SU-DHL-6 (cell line): ENCODE results near the gene ICA1.

Source experiments
- H2AFZ ChIP-seq: fragments of 200-600 bp; sonication (generic); 2 replicates; pipeline ENCODE4 v1.6.1; 2014; ENCODE audit warnings: low read depth, mild to moderate bottlenecking, moderate library complexity, mixed read lengths, antibody characterized with exemption, low read length; ENCODE audit not compliant: severe bottlenecking
- H3F3A ChIP-seq: fragments of 200-600 bp; shearing (Covaris generic); 2 replicates; pipeline ENCODE4 v1.6.0; 2016; ENCODE audit warnings: antibody characterized with exemption, mild to moderate bottlenecking; ENCODE audit not compliant: insufficient read depth
- H3K27ac ChIP-seq: fragments of 200-600 bp; sonication (generic); 2 replicates; pipeline ENCODE4 v1.5.1; 2016; ENCODE audit warnings: low read depth, mild to moderate bottlenecking, low read length, moderate library complexity, mixed read lengths
- H3K27me3 ChIP-seq: fragments of 200-600 bp; sonication (generic), shearing (Covaris generic); 2 replicates; pipeline ENCODE4 v1.6.0; 2014; ENCODE audit warnings: mild to moderate bottlenecking, low read length
- H3K36me3 ChIP-seq: fragments of 200-600 bp; sonication (generic); 2 replicates; pipeline ENCODE4 v1.6.1; 2014; ENCODE audit warnings: mild to moderate bottlenecking, low read length, mixed read lengths
- H3K4me2 ChIP-seq: fragments of 300-600, 200-600 bp; shearing (Covaris generic), sonication (generic); 2 replicates; pipeline ENCODE4 v1.6.0; 2014; ENCODE audit warnings: low read length, low read depth, mild to moderate bottlenecking; ENCODE audit not compliant: poor library complexity, severe bottlenecking
- H3K4me3 ChIP-seq: fragments of 200-600 bp; sonication (generic); 2 replicates; pipeline ENCODE4 v1.5.1; 2014; ENCODE audit warnings: antibody characterized with exemption, low read length, mild to moderate bottlenecking, mixed read lengths; ENCODE audit not compliant: insufficient read depth, poor library complexity, severe bottlenecking
- H3K79me2 ChIP-seq: fragments of 200-600 bp; sonication (generic); 2 replicates; pipeline ENCODE4 v1.6.1; 2014; ENCODE audit warnings: mild to moderate bottlenecking, low read length, moderate library complexity; ENCODE audit not compliant: insufficient read depth
- H3K9ac ChIP-seq: fragments of 200-600 bp; sonication (generic); 2 replicates; pipeline ENCODE4 v1.7.0; 2014; ENCODE audit warnings: mild to moderate bottlenecking, low read length
- H3K9me2 ChIP-seq: fragments of 200-600 bp; sonication (generic); replicated peaks from 2 replicates; pipeline ENCODE4 v1.6.1; 2014; ENCODE audit warnings: low read length; ENCODE audit not compliant: insufficient read depth
- H3K9me3 ChIP-seq: fragments of 200-600 bp; sonication (generic); 2 replicates; pipeline ENCODE4 v1.6.1; 2014; ENCODE audit warnings: low read length, mixed read lengths; ENCODE audit not compliant: insufficient read depth
- H4K20me1 ChIP-seq: fragments of 200-600 bp; sonication (generic); 2 replicates; pipeline ENCODE4 v1.6.1; 2014; ENCODE audit warnings: low read depth, mild to moderate bottlenecking, antibody characterized with exemption, low read length, moderate library complexity, mixed read lengths
- EZH2phosphoT487 ChIP-seq: fragments of 200-600 bp; sonication (generic), shearing (Covaris generic); conservative IDR thresholded peaks from 2 replicates; pipeline ENCODE4 v1.6.1; 2018; ENCODE audit warnings: mild to moderate bottlenecking, antibody characterized with exemption, low read length, moderate library complexity, mixed read lengths
- TF ChIP-seq, protein P1 (sequence below): fragments of 200-600 bp; sonication (generic); IDR thresholded peaks from one replicate; pipeline ENCODE4 v1.5.1; 2017; ENCODE audit warnings: antibody characterized with exemption, mild to moderate bottlenecking, low read length, moderate library complexity; ENCODE audit not compliant: insufficient read depth, poor library complexity, severe bottlenecking

Gene ICA1

DNA sequence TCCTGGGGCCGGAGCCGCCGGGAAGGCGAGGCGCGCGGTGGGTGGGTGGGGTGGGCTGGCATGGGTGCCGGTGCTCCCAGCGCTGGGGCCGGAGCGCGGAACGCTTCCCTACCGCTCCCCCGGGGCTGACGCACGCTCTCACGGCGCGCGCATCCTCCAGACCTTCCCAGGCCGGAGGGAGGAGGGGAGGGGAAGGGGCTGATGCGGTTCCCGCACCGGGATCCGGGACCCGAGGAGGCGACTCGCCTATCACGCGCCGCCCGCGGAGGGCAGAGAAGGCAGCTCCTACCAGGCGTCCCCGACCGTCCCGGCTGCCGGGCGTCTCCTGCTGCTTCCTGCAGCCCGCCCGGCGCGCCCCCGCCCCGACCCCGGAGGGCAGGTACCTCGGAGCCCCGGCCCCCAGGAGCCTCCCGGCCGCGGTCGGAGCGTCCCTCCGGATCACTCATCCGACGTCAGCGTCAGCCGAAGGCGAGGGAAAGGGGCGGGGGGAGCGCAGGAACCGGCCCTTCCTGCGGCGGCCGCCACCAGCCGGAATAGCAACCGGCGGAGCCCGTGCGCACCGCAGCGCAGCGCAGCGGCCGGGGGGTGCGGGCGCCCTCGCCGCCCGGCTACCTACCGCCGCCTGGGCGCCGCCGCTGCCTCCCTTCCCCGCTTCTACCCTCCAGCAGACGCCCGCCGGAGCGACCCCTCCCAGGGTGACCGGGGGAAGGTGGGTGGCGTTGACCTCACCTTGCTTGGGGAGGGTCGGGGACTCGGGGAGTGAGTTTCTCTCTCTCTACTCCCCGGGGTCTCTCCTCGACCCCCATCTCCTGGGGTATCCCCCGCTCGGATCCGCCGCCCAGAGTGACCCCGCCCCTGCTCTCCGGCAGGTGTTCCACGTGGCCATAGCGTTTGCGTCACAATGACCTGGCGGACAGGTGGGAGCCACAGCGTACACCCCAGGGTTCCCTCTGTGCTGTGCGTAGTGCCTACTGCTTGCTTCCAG lies at the start of gene ICA1:
ICA1 (minus strand) TSS at position 457 of the 985 bp plus-strand sequence. CDS start 26,241 bp downstream, outside the sequence.
- Histone ChIP-seq H4K20me1 (no peaks in the 10 kb centered on the region), H3K9ac (no peak within 1 kb of the TSS), H3K27me3 (no peaks in the 10 kb centered on the region), H2AFZ (no peak within 1 kb of the TSS), H3K27ac (no peak within 1 kb of the TSS), H3F3A (no peaks in the 10 kb centered on the region), H3K9me3 (no peaks in the 10 kb centered on the region), H3K9me2 (no peaks in the 10 kb centered on the region), H3K4me2 (peak within 1 kb of the TSS; percentile 22), H3K4me3 (no peak within 1 kb of the TSS), H3K79me2 (no peaks in the 10 kb centered on the region), H3K36me3 (no peaks in the 10 kb centered on the region)
- TF ChIP-seq, protein P1, sequence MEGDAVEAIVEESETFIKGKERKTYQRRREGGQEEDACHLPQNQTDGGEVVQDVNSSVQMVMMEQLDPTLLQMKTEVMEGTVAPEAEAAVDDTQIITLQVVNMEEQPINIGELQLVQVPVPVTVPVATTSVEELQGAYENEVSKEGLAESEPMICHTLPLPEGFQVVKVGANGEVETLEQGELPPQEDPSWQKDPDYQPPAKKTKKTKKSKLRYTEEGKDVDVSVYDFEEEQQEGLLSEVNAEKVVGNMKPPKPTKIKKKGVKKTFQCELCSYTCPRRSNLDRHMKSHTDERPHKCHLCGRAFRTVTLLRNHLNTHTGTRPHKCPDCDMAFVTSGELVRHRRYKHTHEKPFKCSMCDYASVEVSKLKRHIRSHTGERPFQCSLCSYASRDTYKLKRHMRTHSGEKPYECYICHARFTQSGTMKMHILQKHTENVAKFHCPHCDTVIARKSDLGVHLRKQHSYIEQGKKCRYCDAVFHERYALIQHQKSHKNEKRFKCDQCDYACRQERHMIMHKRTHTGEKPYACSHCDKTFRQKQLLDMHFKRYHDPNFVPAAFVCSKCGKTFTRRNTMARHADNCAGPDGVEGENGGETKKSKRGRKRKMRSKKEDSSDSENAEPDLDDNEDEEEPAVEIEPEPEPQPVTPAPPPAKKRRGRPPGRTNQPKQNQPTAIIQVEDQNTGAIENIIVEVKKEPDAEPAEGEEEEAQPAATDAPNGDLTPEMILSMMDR, result no peak
- TF ChIP-seq EZH2phosphoT487, result no peak

DNA sequence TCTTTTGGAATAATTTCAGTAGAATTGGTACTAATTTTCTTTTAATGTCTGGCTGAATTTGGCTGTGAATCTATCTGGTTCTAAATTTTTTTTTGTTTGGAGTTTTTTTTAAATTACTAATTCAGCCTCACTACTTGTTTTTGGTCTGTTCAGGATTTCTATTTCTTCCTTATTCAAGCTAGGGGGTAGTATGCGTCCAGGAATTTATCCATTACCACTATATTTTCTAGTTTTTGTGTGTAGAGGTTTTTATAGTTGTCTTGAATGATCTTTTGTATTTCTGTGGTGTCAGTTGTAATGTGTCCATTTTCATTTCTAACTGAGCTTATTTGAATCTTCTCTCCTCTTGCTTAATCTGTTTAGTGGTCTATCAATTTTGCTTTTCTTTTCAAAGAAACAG lies 48.9 kb upstream of the ICA1 start:
- TF ChIP-seq, protein P1, result no peak
- no peak for TF ChIP-seq EZH2phosphoT487
- no peak overlapping the region for H2AFZ ChIP-seq
- H3K27me3 ChIP-seq, result no peaks in the 10 kb centered on the region
- H3K36me3 ChIP-seq, result no peaks in the 10 kb centered on the region
- H3K4me3 ChIP-seq, result no peak overlapping the region
- no peaks in the 10 kb centered on the region for H3K9me2 ChIP-seq
- no peak overlapping the region for H3K27ac ChIP-seq
- H4K20me1 ChIP-seq, result no peaks in the 10 kb centered on the region
- no peak overlapping the region for H3K4me2 ChIP-seq
- H3F3A ChIP-seq, result no peaks in the 10 kb centered on the region
- no peaks in the 10 kb centered on the region for H3K79me2 ChIP-seq
- no peaks in the 10 kb centered on the region for H3K9me3 ChIP-seq
- no peak overlapping the region for H3K9ac ChIP-seq

DNA sequence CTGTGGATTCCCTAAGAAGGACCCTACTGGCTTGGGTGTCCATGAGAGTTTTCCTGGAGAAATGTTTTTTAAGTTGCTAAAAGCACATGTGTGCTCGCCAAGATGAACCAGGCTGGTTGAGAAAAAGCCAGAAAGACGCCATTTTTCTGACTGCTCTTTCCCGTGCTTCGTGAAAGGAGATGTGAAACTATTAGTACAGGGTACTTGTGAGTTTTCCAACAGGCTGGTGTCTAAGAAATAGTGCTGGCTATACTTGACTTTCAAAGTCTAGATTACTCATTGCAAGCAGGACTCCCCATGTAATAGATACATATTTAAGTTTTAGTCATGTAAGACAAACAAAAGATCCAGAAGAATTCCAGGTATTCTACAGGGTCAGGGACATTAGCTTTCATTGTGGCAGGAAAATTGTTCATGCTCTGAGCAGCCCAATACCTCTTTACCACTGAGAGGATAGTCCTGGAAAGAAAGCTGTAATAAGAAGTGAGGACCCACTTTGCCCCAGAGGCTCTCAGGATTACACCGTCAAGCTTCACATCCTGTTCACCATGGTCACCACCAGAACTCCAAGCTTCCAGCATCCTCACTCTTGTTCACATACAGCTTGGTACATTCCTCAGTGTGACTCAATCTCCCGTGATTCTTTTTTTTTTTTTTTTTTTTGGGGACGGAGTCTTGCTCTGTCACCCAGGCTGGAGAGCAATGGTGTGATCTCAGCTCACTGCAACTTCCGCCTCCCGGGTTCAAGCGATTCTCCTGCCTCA lies 43.8 kb upstream of the ICA1 start:
- Histone ChIP-seq H3K36me3 (no peaks in the 10 kb centered on the region), H3K79me2 (no peaks in the 10 kb centered on the region), H3F3A (no peaks in the 10 kb centered on the region), H3K4me2 (no peak overlapping the region), H3K9me3 (no peaks in the 10 kb centered on the region), H3K9me2 (no peaks in the 10 kb centered on the region), H3K27ac (no peak overlapping the region), H3K27me3 (no peaks in the 10 kb centered on the region), H3K4me3 (no peak overlapping the region), H3K9ac (no peak overlapping the region), H2AFZ (no peak overlapping the region), H4K20me1 (no peaks in the 10 kb centered on the region)
- TF ChIP-seq, protein P1, result no peak
- TF ChIP-seq EZH2phosphoT487, result no peak
